ENCODE results near the gene SHB. TPM values are rescaled to one million over a fixed set of nuclear protein-coding genes. Genes with fewer than 3 reads are reported as not detected.

The SHB gene
- total RNA-seq, 2 experiments from 2014 or later, result 0.41 to 1.0 TPM

DNA sequence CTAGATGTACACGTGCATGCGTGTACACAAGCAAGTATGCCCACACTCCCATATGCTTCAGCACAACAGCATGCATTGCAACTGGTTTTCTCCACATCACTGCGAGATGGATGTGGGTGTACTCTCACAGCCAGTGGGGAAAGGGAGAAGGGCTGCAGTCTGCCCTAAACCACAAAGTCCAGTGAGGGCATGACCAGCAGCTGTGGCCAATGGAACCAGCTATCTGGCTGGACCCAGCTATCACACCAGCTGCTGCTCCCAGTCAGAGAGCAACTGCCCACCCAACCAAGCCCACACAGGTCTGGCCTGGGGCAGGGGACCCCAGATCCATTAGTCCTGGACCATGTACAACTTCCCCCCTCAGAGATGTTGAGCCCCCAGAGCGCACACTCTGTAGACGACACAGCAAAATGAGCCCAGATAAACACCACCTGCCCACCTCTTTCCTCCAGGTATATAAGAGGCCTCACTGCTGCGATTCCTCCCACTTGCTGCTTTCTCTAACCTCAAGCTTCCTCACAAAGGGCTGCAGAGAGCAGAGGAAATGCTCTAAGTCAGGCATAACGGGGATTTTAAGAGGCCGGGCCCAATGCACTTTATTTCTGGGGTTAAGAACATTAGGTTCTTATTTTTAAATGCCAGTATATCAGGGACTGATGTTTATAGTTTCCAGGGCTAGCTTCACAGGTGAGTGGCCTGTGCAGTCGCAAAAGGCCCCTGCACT lies 39.0 kb downstream of the SHB start:
- Histone ChIP-seq H3K4me3 (ENCODE audit: low read depth, low read length, poor library complexity, severe bottlenecking) (no peak overlapping the region), H3K9me2 (ENCODE audit: insufficient read depth, low read length) (no peaks in the 10 kb centered on the region), H3K79me2 (ENCODE audit: insufficient read depth, low read depth, low read length) (no peaks in the 10 kb centered on the region), H2AFZ (ENCODE audit: low read length) (no peak overlapping the region), H3K9me3 (ENCODE audit: low read length) (no peaks in the 10 kb centered on the region), H3K4me1 (ENCODE audit: insufficient read depth, low read length, poor library complexity, severe bottlenecking) (no peaks in the 10 kb centered on the region), H3K36me3 (ENCODE audit: insufficient read depth, low read length) (no peaks in the 10 kb centered on the region), H3K27ac (ENCODE audit: low read depth, low read length, poor library complexity, severe bottlenecking) (no peak overlapping the region), H4K20me1 (ENCODE audit: insufficient read depth, low read length) (no peaks in the 10 kb centered on the region), H3K4me2 (ENCODE audit: low read length) (no peak overlapping the region)
- CTCF ChIA-PET (ENCODE audit: unreplicated experiment), result no interaction called here
- TF ChIP-seq CTCF (conservative IDR thresholded peaks at IDR 0.05; ENCODE audit: low read length) (no peak), EZH2phosphoT487 (IDR thresholded peaks at IDR 0.05; ENCODE audit: borderline replicate concordance, low read depth, low read length) (no peak)
- DNase-seq (ENCODE audit: low spot score), result no peak
- no TSS peak for BruUV-seq (replicated peaks)
- intact Hi-C loops (cut with micrococcal nuclease; ENCODE audit: unreplicated experiment), result no loop called here
- POLR2A ChIA-PET, result interaction anchor here (0.6 kb wide), 1 partner anchor 218 kb away, joined by 5 read pairs; no protein-coding TSS in a partner anchor

DNA sequence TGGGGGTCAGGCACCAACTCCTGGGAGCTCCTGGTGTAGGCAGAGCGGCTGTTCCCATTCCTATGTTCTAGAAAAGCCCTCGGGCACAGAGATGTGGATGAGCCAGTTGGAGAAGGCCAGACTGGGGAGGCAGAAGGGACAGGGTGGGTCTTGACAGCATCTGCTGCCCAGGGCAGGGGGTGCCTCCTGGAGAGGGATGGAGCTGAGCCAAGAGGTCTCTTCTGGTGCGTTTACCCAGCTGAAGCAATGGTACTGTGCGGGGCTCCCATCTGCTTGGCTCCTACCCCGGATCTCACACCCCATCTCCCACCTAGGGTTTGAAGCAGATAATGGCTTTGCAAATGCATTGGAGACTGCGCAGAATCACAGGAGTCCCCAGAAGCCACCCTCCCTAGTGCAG lies 41.3 kb downstream of the SHB start:
- no peaks in the 10 kb centered on the region for H3K9me3 ChIP-seq (ENCODE audit: low read length)
- no peaks in the 10 kb centered on the region for H3K36me3 ChIP-seq (ENCODE audit: insufficient read depth, low read length)
- no peak overlapping the region for H3K4me3 ChIP-seq (ENCODE audit: low read depth, low read length, poor library complexity, severe bottlenecking)
- no peak overlapping the region for H3K27ac ChIP-seq (ENCODE audit: low read depth, low read length, poor library complexity, severe bottlenecking)
- H3K9me2 ChIP-seq (ENCODE audit: insufficient read depth, low read length), result no peaks in the 10 kb centered on the region
- no peak overlapping the region for H3K4me2 ChIP-seq (ENCODE audit: low read length)
- H2AFZ ChIP-seq (ENCODE audit: low read length), result no peak overlapping the region
- intact Hi-C loops (cut with micrococcal nuclease; ENCODE audit: unreplicated experiment), result no loop called here
- ChIA-PET CTCF (ENCODE audit: unreplicated experiment) (no interaction called here), POLR2A (no interaction called here)
- H3K79me2 ChIP-seq (ENCODE audit: insufficient read depth, low read depth, low read length), result no peaks in the 10 kb centered on the region
- no peaks in the 10 kb centered on the region for H4K20me1 ChIP-seq (ENCODE audit: insufficient read depth, low read length)
- H3K4me1 ChIP-seq (ENCODE audit: insufficient read depth, low read length, poor library complexity, severe bottlenecking), result no peaks in the 10 kb centered on the region
- DNase-seq (ENCODE audit: low spot score), result no peak
- TF ChIP-seq CTCF (conservative IDR thresholded peaks at IDR 0.05; ENCODE audit: low read length), result no peak
- no peak for TF ChIP-seq EZH2phosphoT487 (IDR thresholded peaks at IDR 0.05; ENCODE audit: borderline replicate concordance, low read depth, low read length)
- BruUV-seq (replicated peaks), result no TSS peak

DNA sequence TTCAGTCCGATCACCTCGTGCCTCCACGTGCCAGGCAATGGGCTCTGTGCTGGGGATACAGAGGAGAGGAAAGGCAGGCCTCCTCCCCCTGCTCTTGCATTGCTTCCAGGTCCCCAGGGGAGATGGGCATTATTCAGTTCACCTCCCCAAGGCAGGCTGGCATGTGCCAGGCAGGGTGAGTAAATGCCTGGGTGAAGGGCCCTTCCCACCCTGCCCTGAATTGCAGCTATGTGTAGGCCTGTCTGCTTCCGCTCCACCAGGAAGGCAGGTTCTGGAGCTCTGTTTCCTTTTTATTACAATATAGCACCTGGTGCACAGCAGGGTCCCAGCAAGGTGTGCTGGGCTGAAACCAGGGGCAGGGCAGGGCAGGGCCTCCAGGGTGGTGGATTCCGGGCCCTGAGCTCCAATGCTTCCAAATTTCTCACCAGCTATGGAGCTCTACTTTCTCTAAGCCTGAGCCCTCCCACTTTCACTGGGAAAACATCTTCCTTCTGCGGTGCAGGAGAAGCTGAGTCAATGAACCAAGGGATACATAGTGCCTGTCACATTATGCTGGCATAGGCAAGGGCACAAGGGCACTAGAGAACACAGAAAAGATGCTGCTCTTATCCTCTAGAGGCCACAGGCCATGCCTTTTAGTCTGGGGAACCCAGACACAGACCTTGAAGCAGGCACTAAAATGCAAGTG lies 42.0 kb downstream of the SHB start:
- Histone ChIP-seq H3K4me3 (ENCODE audit: low read depth, low read length, poor library complexity, severe bottlenecking) (no peak overlapping the region), H4K20me1 (ENCODE audit: insufficient read depth, low read length) (no peaks in the 10 kb centered on the region), H3K9me2 (ENCODE audit: insufficient read depth, low read length) (no peaks in the 10 kb centered on the region), H3K79me2 (ENCODE audit: insufficient read depth, low read depth, low read length) (no peaks in the 10 kb centered on the region), H3K4me1 (ENCODE audit: insufficient read depth, low read length, poor library complexity, severe bottlenecking) (no peaks in the 10 kb centered on the region), H3K4me2 (ENCODE audit: low read length) (no peak overlapping the region), H3K9me3 (ENCODE audit: low read length) (no peaks in the 10 kb centered on the region), H3K36me3 (ENCODE audit: insufficient read depth, low read length) (no peaks in the 10 kb centered on the region), H2AFZ (ENCODE audit: low read length) (no peak overlapping the region), H3K27ac (ENCODE audit: low read depth, low read length, poor library complexity, severe bottlenecking) (no peak overlapping the region)
- TF ChIP-seq CTCF (conservative IDR thresholded peaks at IDR 0.05; ENCODE audit: low read length), result no peak
- no peak for TF ChIP-seq EZH2phosphoT487 (IDR thresholded peaks at IDR 0.05; ENCODE audit: borderline replicate concordance, low read depth, low read length)
- no TSS peak for BruUV-seq (replicated peaks)
- POLR2A ChIA-PET, result no interaction called here
- CTCF ChIA-PET (ENCODE audit: unreplicated experiment), result interaction anchor here (0.6 kb wide), 1 partner anchor 727 kb away, joined by 3 read pairs; no protein-coding TSS in a partner anchor
- intact Hi-C loops (cut with micrococcal nuclease; ENCODE audit: unreplicated experiment), result no loop called here
- DNase-seq (ENCODE audit: low spot score), result no peak
